Head of caudate nucleus (tissue), 42 donors: Measurements from ENCODE around the gene ATE1.

ENCODE experiments used
- DNase-seq, 42 donors: peaks; one replicate each; pipeline versions ENCODE4 v3.0.0 to v3.0.0-alpha.2; 2020 to 2021; ENCODE audit warnings: mixed read lengths in 7 of 42
- intact Hi-C: fragments of 100-400 bp; cut with DNase I; formaldehyde crosslinking; loops from one replicate; pipeline ENCODE4 v1.15.0; 2022

ATE1 gene

DNA sequence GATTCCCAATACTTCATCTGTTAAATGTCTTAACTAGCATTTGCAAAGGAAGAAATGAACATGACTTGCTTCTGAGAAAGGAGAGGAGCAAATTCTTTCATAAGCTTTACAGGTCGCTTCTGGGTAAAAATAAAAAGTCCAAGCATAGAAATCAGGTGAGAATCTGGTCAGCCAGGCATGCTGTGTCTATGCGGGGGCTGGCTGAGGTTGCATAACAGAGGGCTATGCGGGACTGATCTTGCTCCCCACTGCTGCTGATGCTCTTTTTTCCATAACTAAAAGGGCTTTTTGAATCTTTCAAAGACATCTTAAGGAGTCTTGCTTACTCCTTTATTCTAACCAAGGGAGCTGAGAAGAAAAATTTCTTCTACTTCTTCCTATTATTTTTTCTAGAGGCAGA is 236.9 kb downstream of the ATE1 start:
- no peak for DNase-seq
- intact Hi-C loops = no loop called here
